RPMI8226 (cell line): ENCODE results near the gene SVBP.
"Not testable (repeated sequence)": the region's sequence is repeated elsewhere in the genome, so short reads cannot be mapped to it uniquely, and the experiment has no call there.

ENCODE experiments used
- DNase-seq: peaks from one replicate; pipeline ENCODE4 v3.0.0-alpha.2; 2015

The SVBP gene, protein sequence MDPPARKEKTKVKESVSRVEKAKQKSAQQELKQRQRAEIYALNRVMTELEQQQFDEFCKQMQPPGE

DNA sequence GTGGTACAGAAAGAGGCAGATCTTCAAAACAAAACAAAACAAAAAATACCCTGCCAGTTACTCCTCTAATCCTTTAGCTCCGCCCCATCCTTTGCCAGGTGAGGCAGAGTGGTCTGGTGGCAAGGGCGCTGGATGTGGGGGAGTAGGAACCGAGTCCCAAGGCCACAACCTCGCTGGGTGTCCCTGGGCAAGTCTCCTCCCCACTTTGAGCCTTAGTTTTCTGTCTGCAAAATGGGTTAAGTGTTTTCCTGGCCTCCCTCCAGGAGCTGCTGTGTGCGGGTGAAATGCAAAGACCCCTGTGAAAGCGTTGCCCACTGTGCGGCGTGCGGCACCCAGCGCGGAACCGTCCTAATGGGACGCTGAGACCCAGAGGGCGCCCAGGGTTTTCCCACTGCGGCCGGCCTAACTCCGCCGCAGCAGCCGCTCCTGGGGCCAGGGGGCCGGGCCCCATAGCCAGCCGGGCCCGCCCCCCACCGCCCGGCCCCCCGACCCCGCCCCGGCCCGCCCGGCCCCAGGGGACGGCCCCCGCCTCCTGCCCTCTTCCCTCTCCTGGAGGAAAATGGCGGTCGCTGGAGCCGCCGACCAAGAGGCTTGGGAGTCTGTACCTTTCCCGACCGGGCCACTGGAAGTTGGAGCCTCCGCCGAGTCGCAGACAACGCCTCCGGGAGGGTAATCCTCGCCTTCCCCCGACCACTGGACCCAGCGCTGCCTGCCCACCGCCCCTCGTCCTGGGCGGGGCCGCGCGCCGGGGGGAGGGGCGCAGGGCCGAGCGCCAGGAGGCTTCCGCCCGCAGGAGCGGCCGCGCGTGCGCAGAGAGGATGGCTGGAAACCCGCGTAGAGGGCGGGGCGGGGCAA is at the start of gene SVBP, which contains the start of gene ERMAP:
Gene SVBP, minus strand, starts transcription at position 813 of the 855 bp plus-strand sequence. CDS start 853 bp downstream, outside the sequence.
Gene ERMAP, plus strand, starts transcription at position 538 of the 855 bp plus-strand sequence. CDS start 13,327 bp downstream, outside the sequence.
- DNase-seq, result peak; percentile 95

DNA sequence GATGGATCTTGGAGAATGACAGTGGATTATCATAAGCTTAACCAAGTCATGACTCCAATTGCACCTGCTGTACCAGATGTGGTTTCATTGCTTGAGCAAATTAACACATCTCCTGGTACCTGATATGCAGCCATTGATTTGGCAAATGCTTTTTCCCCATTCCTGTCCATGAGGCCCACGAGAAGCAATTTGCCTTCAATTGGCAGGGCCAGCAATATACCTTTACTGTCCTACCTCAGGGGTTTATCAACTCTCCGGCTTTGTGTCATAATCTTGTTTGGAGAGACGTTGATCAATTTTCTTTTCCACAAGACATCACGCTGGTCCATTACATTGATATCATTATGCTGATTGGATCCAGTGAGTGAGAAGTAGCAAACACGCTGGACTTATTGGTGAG is 49.4 kb upstream of the SVBP start:
- no peak for DNase-seq

DNA sequence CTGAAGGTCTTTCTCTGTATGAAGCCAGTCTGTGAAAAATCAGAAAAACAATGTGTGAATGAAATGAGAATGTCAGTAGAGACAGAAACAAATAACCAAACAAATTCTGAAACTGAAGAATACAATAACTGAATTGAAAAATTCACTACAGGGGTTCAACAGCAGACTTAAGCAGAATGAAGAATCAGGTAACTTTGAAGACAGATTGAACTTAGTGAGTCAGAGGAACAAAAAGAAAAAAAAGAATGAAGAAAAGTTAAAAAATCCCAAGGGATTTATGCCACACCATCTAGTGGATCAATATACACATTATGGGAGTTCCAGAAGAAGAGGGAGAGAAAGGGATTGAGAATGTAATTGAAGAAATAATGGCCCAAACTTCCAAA is 43.8 kb upstream of the SVBP start:
- no peak for DNase-seq

DNA sequence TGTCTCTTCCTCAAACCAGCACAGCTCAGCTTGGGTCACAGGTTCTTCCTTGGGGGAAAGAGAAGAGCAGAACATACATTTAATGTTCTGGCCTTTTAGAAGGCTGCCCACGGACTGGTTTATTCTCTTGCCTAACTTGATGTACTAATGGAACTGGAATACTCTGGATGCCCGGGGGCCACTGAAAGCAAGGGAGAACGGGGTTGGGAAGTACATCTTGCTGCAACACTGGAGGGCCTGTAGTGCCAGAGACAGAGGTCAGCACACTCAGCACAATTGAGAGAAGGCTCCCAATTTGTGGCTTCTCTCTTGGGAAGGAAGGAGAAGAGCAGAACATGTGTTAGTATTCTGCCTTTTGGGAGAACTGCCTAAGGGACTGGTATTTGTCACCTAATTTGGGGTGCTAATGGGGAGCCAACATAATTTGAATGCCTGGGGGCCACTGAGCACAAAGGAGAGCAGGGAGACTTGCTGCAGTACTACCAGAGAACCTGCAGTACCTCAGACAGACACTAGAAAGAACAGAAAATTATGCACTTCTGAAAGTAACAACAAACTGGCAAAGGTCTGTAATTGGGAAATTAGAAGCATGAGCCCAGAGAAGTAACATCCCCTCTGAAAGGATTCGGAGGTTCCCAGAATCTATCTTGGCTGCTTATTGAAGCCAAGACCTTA is 43.3 kb upstream of the SVBP start:
- DNase-seq, result no peak

DNA sequence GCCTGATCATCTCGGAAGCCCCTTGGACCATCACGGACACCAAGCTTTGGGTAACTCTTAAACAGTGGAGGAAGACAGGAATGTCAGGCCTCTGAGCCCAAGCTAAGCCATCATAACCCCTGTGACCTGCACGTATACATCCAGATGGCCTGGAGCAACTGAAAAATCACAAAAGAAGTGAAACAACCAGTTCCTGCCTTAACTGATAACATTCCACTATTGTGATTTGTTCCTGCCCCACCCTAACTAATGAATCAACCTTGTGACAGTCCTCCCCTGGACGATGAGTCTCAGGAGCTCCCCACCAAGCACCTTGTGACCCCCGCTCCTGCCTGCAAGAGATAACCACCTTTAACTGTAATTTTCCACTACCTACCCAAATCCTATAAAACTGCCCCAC is 42.2 kb upstream of the SVBP start:
- DNase-seq, result not testable (repeated sequence)

DNA sequence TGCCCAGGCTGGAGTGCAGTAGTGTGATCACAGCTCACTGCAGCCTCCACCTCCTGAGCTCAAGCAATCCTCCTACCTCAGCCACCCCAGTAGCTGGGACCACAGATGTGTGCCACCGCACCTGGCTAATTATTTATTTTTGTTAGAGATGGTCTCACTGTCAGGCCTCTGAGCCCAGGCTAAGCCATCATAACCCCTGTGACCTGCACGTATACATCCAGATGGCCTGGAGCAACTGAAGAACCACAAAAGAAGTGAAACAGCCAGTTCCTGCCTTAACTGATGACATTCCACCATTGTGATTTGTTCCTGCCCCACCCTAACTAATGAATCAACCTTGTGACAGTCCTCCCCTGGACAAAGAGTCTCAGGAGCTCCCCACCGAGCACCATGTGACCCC is 39.4 kb upstream of the SVBP start:
- DNase-seq, result not testable (repeated sequence)

DNA sequence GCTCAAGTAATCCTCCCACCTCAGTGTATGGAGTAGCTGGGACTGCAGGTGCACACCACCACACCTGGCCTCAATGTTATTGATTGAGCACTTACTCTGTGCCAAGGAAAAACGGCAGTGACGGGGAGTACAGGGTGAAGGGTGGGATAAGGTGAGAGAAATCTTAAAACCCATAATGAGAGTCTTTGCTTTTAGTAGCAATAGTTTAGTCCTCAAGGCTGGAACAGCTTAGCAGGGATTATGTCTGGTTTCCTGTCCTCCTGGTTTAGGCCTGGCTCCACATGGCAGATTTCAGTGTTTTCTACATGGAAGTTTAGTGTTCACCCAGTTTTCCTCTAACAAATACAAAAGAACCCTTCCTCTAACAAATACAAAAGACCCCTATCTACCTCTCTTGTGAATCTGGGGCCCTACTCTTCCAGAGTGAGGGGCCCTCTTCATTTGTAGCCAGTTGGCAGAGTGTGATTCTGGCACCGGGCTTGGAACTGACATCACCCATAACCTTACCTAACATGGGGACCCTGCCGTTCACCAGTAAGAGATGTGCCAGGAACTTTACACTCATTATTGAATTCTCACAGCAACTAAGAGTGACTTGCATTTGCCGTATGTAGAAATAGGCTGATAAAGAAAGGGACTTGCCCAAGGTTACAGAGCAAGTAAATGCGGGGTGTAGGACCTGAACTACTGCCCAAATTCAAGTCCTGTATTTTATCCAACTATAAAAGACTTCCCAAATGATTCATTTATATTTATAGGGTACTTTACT is 36.1 kb upstream of the SVBP start:
- DNase-seq, result no peak

DNA sequence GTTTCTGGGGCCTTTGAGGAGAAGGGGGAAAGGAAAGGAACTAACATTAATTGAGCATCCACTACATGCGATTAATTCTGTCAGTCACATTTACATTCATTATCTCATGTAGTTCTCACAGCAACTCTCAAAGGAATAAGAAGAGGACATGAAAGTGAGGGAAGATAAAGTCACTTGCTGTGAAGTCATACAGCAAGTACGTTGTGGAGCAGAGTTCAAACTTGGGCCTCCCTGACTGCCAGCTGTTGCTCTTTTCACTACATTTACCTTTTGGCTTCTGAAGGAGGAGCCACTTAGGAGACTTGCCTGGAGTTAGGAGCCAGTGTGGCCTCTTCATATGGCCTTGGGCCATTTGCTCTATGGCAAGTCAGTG is 35.4 kb upstream of the SVBP start:
- DNase-seq, result no peak

DNA sequence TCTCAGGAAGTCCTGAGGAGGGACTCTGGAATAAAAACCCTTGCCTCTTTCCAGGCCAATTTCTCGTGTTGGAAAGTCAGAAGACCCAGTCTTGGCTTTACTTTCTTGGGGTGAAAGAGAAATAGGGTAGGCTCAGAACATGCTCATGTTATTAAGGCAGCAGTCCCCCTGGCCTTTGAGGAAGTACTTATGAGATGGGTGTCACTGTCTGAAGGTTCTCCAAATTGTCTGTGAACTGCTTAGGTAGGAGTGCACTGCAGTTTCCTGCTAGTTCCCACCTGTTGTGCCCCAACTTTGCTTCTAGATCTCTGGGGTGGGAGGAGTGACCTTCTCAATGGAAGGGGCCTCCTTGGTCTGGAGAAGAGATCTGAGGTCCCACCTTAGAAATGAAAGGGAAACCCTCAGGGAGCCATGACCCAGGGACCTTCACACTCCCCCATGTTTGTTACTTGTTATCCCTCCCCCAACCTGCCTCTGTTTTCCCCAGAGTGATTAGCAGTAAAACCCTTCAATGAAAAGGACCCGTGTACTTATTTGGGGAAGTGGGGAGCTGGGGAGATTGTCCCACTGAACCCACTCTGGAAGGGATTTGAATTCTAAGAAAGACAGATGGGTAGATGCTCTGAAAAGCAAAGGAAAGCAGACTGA is 34.9 kb upstream of the SVBP start:
- no peak for DNase-seq

DNA sequence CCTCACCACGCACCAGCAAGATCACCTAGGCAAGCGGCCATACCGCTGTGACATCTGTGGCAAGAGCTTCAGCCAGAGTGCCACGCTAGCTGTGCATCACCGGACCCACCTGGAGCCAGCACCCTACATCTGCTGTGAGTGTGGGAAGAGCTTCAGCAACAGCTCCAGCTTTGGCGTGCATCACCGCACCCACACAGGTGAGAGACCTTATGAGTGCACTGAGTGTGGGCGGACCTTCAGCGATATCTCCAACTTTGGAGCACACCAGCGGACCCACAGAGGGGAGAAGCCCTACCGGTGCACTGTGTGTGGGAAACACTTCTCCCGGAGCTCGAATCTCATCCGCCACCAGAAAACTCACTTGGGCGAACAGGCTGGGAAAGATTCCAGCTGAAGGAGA is 34.2 kb upstream of the SVBP start:
- DNase-seq, result no peak

DNA sequence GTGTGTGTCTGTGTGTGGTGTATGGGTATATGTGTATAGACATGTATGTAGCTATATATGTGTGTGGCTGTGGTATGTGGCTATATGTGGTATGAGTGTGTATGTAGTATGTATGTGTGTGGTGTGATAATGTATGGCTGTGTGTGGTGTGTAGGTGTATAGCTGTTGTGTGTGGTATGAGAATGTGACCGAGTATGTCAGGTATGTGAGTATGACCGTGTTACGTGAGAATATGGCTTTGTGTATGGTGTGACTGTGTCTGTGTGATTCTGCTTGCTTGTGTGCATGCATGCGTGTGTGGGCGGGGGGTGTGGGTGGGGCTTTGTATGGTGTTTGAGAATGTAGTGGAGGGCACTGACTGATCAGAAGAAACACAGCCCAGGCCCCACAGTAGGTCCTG is 32.7 kb upstream of the SVBP start:
- no peak for DNase-seq

DNA sequence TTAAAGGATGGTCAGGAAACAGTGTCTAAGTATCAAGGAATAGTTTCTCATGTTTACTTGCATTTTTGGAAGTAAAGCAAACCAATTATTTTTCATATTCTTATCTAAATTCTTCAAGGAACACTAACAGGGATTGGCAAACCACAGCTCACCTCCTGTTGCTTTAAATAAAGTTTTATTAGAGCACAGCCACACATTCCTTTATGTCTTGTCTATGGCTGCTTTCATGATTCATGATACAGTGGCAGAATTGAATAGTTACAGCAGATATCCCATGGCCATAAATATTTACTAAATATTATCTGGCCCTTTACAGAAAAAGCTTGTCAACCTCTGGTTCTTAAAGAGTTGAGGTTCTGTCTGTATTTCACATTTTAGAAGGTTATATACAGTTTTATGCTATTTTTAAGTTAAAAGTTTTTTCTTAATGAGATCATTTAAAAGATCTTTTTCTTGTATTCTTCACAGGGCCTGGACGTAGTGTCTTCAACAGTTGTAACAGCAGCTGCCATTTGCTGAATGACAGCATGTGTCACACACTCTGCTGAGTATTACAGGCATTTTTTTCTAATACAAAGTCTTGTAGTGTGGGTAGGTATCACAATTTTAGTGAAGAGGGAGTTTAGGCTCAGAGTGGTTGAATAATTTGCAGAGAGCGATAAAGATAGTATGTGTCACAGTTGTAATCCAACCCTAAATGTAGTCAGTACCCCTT is 31.8 kb upstream of the SVBP start:
- no peak for DNase-seq

DNA sequence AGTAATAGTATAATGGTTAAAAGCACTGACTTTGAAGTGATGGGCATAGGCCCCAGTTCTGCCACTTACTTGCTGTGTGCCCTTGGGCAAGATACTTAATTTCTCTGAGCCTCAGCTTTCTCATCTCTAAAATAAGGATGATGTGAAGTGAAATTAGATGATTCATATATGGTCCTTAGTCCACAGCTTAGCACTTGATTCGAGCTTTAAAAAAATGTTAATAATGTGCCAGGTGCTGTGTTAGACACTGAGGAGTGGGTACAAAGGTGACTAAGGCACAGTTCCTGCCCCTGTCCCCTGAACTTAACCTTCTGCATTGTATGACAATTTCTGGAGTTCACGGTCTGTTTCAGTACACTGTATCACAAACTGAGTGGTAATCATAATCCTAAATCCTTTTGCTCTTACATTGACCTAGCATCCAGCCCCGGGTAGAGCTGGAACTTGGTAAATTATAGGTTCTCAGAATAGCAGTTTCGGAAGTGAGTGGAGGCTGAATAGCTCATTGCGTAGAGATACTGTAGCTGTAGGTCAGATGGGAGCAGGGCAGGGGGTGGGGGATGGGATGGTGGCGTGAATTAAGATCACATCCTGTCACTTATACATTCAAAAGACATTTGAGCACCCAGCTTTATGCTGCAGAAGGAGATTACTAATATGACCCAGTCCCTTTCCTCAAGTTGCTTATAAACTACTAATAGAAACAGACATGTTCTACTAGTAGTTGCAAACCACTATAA is 30.7 kb upstream of the SVBP start:
- no peak for DNase-seq

DNA sequence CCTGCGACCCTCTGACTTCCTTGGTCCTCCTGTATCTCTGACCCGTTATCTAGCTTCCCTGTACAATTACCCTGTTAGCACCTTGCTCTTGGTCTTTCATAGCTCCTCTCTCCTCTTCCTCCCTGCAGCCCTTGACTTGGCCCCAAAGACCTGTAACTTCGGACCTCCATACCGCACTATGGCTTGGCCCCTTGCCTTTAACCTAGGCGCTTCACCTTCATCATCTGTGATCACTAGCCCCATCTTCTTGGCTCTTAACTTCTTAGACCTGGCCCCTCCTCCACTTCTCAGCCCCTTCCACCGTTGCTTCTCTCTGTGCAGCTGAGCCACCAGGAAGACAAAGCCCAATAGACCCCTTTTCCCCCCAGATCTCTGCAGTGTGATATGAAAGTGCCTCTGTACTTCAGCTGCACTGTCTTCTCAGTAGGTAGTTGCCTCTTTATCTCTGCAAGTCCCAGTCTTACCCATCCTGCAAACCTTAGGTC is 30.0 kb upstream of the SVBP start:
- no peak for DNase-seq

DNA sequence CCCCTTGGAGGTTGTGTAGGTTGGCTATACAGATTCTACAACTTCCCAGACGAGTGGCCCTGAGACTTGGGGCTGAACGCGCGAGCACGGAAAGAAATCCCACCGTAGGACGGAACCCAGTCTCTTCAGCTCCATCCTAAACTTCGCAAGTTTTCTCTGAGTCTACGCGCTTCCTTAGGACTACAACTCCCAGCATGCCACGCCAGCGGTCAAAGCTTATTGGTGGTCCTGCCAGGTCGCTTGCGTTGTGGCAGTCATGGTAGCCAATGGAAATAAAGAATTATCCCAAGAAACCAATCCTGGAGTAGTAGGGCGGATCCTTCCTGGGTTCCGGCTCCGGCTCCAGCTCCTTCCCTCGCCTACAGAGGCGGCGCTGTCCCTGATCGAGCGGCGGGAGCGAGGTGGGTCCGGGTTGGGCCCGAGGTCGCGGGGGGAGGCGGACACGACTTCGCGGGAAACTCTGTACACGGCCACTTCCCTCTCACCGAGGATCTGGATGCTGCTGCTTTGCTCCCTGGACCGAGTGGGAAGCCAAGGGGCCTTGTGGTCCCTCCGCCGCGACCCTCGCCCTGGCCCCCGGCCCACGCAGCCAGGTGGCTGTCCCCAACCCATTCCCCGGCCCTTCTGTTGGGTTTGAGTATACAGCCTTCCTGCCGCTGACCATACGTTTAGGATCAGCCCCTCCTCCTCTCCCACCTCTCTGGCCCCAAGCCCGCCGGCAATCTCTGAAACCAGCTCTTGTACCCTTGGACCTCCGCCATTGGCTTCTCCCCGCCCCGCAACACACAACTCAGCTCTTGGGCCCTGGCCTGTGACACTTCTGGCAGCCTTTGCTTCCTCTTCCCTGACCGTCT is 29.3 kb upstream of the SVBP start, which contains the start of gene ZNF691:
Gene ZNF691, plus strand, starts transcription at position 357 of the 854 bp plus-strand sequence. CDS start 3,046 bp downstream, outside the sequence.
- DNase-seq, result peak; percentile 97

DNA sequence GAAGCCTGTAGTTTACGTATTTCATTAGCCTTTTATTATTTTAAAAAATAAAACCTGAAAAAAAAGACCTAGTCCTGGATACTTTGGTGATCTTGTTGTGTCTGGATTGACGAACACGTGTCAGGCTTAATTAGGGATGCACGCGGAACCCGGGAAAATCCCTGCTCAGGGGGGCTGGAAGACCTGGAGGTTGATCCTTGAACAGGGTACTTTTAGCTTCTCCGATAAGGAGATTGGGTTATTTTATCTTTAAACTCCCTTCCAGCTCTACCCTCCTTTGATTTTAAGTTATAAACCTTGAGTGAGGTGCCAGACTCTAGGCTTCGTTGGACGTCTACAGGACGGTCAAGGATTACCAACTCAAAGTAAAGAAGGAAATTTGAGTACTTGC is 28.7 kb upstream of the SVBP start:
- DNase-seq, result no peak

DNA sequence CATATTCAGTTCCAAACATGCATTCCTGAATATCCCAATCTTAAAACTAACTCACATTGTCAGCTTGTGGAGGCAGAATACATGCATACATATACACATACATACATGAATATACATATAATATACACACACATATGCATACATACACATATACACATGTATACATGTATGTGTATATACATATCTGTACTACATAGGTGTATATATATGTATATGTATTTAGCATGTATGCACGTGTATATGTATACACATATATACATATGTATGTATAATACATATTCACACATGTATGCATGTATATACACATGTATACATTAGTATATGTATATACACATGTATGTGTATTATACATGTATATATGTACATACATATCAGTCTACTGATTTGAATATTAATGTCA is 28.0 kb upstream of the SVBP start:
- DNase-seq, result no peak

DNA sequence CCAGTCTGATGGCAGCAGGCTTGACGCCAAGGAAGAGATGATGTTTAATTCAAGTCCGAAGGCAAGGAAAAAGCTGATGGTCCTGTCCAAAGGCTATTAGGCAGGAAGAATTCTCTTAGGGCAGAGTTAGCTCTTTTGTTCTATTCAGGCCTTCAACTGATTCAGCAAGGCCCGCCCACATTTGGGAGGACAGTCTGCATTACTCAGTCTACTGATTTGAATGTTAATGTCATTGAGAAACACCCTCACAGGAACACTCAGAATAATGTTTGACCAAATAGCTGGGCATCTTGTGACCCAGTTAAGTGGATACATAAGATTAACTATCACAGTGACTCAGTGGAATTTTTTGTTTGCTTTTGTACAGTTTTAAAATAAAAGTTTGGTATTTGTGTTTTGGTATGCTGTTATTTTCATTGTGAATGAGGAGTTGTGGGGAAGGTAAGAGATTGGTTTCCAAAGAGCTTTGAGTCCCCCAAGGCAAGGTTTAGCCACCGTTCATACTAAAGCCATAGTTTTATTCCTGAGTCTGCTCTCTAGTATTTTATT is 27.5 kb upstream of the SVBP start:
- no peak for DNase-seq

DNA sequence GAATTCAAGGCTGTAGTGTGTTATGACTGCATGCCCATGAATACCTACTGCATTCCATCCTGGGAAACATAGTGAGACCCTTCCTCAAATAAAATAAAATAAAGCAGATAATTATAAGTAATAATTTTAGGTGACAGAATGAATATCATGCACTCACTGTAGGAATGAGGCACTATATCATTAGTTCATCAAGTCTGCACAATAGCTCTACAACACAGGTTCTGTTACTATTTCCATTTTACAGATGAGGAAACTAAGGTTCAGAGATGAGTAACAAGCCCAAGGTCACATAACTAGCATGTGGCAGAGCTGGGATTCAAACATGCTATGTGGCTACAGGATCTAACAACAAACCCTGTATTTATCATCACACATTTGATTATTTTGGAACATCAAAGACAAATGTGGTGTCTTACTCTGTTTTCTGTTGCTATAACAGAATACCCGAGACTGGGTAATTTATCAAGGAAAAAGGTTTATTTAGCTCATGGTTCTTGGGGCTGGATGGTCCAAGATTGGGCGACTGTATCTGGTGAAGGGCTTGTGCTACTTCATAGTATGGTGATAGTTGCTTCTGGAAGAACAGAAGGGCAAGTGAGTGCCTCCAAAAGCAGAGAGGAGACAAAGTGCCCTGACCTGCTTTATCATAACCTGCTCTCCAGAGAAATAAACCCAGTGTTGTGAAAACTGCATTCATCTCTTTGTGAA is 24.4 kb upstream of the SVBP start:
- DNase-seq, result no peak
